Kidney capillary endothelial cell (primary cell): ENCODE data around the gene DPP6.

Experiments used
- DNase-seq: peaks from one replicate; pipeline ENCODE4 v3.0.0-alpha.2; 2018; ENCODE audit warnings: low spot score

Gene DPP6

DNA sequence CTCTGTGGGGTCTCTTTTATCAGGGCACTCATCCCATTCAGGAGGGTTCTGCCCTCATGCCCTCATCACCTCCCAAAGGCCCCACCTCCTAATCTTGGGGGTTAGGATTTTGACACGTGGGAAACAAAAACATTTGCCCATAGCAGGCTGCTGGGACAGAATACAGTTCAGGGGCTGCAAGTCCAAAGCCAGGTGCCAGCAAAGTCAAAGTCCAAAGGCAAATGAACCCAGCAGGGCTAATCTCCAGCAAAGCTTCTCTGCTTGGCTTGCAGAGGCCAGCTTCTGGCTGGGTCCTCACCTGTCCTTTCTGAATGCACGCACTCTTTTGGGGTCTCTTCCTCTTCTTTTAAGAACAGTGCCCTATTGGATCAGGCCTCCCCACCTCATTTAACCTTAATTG, 359.9 kb downstream of the DPP6 start:
- no peak for DNase-seq

DNA sequence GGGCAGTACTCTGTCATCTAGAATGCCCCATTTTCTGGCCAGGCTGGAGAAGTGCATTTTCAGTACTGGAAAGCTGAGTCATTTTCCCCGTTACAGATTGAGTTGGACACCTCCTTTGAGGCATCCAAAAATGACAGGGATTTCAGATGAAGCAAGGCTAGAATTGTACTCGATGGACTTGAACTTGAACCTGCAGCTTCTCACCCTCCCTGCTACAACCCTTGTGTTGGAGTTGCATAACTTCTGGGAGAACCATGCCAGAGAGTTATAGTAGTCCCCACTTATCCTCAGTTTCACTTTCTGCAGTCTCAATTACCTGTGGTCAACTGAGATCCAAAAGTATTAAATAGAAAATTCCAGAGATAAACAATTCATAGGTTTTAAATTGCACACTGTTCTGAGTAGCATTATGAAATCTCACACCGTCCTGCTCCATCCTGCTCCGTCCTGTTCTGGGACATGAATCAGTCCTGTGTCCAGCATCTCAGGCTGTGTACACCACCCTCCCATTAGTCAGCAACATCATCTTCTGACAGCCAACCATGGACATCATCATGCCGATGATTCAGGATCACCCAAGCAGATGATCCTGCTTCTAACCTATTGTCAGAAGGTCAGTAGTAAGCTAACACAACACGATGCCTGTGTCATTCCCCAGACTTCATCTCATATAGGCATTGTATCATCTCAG, 363.7 kb downstream of the DPP6 start:
- no peak for DNase-seq

DNA sequence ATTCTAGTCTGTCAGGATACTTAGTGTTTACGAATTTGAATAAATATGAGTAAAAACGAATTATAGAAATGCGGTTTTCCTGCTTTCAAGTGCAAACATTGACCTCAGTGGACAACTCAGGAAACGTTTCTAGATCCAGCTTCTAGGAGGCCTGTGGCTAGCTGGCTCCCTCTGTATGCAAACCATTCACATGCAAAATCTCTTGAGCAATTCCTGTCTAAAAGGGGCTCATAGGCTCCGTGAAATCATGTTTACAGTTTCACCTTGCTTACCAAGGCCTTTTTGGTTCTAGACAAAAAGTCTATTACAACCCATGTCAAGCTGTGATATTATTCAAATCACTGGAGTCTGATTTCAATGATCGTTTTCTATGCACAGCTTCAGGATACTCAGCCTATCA, 364.5 kb downstream of the DPP6 start:
- no peak for DNase-seq

DNA sequence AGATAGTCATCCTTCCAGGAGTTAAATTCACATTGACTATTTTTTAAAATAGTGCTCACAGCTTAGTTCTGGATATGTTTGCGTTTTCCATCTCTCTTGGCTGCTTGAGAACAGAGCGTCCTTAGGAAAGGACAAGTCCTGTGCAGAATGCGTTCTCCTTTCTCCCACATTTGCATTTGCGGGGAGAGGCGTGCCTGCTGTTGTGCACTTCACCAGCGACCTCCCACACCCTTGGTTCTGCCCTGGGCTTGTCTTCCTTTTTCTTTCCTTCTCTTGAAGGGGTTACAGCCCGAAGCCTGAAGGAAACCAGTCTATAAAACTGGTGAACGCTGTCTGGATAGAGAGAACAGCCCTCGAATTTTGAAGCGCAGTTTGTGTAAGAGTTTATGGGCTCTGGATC, 367.1 kb downstream of the DPP6 start:
- no peak for DNase-seq

DNA sequence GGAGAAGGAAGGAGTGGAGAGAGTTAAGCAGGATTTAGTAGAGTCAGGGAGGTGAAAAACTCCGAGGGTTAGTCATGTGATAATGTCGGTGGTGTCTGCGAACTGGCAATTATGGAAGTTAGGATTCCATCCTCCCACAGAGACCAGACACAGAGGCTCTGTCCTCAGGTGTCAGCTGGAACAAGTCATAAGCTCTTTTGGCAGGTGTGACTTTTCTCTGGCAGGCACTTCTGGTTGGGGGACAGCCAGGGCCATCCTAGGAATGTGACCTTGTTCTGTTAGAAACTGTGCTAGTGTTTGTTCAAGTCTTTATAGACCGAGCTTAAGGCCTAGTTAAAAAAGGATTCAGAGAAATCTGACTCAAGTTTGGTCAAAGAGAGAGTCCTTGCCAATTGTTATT, 371.0 kb downstream of the DPP6 start:
- DNase-seq = no peak

DNA sequence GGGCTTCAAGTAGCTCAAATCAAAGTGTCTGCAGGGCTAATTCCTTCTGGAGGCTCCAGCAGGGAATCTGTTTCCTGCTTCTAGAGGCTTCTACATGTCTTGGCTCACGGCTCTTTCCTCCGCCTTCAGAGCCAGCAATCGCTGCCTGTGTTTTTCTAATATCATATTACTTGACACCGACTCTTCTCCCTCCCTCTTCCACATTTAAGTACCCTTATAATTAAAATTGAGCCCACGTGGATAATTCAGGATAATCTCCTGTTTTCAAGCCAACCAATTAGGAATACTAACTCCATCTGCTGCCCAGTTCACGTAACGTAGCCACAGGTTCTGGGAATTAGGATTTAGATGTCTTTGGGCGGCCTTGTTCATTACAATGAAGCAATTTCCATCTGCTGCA, 372.2 kb downstream of the DPP6 start:
- DNase-seq = no peak

DNA sequence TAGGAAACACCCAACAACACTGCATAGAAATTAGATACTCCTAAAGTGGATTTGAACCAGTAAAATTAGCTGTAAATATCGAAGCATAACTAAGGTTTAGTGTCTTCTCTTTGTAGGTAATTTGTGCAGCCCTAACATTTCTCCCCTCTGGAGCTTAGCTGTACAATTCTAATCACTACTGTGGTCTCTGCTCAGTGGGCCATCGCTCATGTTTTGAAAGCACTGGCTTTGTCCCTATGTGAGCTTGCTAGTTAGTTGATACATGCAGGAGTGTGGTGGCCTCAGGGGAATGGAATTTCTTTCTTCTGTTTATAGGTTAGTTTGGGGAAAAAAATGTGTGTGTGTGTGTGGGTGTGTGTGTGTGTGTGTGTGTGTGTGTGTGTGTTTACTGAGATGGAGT, 373.1 kb downstream of the DPP6 start:
- no peak for DNase-seq

DNA sequence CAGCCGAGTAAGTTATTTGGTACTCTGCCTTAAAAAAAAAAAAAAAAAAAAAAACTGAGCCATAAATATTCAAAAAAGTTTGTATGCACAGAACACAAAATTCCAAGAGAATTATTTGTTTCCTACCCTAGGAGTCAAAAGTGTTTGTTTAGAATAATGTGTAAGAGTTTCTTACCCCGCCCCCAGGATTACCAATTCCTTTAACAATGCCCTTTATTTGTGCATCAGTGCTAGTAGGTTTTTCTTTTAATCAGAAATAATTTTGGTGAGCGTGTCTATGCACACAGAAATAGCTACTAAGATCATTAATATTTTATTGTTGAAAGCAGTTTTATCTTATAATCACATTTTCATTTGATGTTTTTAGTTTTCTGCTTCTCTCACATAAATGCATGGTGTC, 374.6 kb downstream of the DPP6 start:
- no peak for DNase-seq

DNA sequence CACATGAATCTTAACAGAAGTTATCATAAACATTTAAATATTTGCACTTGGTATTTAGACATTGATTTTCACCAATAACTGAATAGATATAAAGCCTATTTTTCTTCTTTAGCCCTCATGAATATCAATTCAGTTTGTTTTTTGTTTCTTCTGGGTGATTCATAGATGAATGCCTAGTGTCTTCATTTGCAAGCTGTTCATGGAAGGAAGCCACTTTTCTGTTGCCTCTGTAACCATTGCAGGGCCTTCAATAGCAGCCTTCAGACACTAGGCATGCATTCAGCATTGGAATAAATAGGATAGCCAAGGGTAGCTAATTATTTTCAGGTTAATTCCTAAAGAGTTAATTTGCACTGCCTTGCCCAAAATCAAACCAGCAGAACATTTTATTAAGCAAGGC, 375.3 kb downstream of the DPP6 start:
- DNase-seq = no peak

DNA sequence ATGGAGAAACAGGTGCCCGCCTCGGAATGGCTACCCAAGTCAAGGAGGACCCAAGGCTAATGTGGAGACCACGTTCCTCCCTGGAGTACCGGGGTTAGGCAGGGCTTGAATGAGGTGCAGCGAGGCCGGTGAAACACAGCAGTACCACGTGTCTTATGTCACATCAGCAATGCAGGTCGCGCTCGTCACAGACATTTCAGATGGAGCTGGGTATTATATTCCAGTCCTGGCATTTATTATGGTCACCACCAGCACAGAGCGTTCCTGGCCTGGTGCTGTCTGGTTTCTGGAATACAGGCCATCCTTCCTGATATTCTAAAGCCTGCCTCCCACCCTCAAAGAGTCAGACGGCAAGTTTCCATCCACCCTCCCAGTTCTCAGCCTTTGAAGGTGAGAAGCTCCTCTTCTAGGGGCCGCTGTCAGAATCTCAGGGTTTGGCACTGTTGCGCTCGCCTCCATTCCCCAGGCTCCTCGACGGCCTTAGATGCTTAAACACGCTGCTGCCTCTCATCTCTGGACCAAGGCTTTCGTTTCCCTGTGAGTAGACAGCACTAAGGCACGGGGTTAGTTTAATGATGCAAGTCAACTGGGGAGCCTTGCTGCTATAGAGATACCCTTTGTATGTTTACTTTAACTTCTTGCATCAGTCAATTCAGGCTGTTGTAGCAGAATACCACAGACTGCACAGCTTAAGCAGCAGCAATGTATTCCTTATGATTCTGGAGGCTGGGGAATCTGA, 377.6 kb downstream of the DPP6 start:
- DNase-seq = no peak

DNA sequence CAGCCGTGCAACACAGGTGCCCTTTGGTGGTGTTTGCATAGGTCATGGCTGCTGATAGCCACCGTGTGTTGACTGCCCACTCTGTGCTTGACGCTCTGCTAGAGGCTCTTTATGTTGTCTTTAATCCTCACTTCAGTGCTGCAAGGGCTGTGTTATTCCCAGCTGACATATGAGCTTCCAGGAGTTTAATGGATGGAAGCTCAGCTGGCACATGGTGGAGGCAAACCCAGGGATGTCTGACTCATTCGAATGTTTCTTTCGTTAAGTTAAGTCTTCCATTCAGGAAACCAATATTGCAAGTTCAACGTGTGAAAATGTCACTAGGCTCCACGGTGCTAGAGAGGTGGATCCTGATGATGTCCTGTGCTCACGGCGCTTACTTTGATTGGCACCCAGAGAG, 378.4 kb downstream of the DPP6 start:
- no peak for DNase-seq

DNA sequence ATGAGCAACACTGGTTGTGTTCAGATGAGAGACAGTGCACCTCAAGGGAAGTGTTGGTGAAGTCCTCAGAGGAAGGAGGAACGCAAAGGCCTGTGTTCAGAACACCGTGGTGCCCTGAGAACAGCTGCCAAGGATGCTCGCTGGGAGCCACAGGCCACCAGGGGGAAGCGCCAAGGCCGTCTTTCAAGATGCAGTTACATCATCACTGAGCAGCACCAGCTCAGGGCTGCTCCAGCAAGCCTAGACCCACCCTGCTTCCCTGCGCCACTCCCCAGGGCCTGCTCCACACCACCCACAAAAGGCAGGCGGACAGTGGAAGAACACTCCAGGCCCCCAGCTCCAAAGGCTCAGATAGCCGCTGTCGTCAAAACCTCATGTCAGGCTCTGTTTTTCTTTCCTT, 378.8 kb downstream of the DPP6 start:
- DNase-seq = no peak

DNA sequence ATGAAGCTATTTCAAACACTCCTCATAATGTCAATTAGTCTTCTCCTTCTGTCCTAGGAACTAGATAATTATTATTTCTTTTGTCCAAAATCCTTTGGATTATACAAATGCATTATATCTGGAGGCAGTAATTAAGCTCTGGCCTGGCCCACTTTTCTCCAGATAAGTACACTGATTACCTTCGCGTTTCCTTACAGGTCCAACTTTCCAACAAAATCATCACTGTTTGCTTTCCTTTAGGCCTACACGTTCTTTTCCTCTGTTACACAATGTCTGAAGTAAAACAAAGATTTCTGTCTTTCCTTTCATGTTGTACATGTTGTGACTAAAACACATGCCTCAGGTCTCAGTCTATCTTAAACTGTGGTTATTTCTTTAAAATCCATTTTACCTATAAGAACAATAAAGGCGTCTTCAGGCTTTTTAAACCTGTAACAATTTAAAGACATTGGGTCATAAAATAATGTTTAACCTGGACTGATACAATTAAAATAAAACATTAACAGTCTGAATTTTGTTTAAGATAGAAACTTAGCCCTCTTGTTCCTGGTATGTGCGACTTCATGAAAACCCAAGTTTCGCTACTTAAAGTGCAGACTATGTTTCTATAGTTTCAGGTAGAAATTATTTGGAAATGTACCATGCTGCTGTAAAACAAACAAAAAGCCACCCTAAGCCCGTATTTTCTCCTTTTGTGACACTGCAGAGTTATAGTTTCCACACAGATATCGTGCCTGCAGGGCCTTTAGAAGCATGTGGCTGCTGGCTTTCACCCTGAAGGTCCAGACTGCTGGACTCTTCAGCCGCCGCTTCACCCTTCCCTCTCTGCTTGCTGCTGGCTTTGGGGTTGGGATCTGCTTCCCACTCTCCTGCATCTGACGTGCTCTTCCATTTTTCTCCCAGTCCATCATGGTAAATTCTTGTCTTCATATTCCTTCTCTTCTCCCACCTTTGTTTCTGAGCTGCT, 381.7 kb downstream of the DPP6 start:
- DNase-seq = no peak

DNA sequence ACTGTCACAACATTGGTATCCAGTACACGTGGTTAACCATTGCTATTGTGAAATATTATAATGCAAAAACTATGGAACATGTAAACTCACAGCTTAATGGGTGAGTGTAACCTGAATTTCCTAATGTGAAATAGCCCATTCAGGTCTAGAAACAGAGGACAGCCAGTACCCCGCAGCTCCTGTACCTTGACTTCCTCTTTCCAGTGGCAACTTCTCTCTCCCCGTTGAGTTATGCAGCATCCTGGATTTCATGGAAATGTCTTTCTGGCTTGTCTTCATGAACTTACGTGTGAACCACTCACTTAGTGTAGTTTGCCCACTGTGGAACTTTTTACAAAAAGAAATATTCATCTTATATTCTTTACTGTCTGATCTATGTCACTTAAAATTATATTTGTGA, 384.4 kb downstream of the DPP6 start:
- no peak for DNase-seq

DNA sequence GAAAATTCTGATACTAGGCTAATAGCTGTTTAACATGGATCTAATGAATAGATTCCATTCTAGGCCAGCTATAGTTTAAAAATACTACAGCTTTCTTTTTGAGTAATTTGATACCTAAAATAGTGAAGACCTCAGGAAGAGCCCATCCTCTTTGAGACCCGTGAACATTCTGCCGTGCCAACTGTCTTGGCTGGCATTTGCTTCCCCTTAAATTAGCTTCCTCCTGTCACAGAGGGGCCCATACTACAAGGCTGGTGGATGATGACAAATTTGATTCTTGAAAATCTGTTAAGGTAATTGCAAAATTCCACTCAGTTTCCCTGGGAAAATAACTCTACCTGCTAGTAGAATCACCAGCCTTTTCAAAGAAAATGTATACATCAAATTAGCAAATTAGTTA, 385.0 kb downstream of the DPP6 start:
- no peak for DNase-seq

DNA sequence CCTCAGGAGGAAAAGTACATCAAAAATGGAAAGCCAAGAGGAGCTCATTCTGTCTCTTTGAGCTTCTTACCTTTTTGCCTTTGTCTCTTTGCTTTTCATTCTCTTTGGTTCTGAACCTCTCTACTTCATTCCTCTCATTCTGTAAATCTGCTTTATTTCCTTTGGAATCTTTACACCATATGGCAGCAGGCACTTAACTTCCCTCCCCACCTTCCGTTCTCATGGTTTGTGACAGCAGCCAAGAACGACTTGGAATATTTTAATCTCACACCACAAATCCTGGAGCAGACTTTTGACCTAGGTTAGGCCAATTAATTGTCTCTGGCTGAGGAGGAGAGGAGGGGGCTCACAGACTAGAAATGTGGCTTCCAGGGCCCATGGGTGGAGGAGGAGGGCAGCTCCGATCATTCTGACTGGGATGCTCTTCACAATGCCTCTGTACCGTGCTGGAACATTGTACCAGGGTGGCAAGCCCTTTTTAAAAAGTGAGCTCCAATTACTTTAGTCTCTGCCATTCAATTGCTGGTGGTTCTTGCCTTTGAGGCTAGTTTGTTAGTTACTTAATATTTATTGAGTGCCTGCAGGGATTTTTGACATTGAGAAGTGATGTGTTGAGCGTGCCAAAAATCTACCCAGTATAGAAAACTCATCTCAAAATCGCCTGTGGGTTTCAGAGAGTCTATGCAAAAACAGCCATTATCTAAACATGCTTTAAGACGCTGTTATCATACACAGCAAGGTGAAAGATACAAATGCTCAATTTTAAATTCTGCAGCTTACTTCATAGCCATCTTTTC, 386.6 kb downstream of the DPP6 start:
- DNase-seq = no peak

DNA sequence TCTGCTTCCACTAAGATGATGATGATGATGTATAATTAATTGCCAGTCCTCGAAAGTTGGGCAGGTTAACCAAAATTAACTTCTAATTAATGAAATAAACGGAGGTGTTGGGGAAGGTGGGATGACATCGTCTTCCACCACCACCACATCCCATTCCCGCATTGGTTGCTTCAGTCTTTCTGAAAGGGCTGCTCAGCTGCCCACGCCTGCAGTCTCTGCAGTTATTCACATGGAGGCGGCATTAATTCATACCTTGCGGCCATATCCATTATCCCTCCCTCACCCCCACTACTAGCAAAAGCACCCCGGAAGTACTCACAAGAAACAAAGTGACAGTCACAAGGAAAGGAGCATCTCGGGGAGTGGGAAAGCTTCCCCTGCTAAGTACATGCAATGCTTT, 387.9 kb downstream of the DPP6 start:
- no peak for DNase-seq

DNA sequence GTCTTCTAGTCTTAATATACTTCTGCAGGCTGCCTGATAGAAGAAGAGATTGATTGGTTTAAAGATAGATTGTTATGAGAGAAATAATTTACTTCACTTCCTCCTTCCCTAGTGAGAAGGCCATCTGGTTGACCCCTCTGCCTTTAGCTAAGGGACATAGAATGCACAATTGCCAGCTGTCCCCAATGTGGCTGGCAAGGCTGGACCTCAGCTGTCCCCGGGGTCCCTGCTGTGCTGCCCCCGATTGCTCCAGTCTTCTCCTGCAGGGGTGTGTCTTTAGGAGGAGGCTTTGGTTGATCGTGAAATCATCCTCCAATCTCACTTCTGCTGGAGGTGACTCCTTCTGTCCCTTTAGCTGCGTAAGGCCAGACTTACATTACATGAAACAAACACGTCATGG, 388.5 kb downstream of the DPP6 start:
- no peak for DNase-seq

DNA sequence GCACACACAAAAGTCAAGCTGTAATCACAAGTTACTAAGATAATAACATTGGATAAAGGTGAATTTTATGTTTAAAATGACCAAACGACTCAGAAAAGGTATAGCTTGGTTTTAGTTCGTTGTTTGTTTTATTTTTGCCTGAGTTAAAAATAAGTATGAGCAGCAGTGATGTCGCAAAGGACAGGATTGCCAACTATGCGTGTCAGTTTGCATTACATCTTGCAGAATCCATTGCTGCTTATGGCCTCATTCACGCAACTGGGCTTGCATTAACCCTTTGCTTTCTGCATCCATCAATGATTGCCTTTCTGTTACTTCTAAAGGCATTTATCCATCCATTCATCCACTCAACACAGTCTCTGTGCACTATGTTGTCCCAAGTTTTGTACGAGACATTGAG, 389.6 kb downstream of the DPP6 start:
- no peak for DNase-seq

DNA sequence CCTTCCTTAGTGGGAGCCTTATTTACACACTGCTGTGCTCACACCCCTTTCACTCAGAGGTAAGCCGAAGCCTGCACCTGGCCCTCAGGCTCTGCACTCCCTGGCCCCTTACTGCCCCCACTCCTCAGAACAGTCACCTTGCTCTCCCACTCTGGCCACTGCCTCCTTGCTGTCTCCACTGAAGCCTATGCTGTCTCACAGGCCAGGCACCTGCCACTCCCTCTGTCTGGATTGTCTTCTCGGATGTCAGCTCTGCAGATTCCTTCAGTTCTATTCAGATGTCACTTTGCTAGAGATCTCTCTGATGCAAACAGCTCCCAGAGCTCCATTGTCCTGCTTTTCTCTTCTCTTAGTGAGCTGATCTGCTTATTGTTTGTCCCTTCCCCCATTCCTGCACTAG, 390.7 kb downstream of the DPP6 start:
- no peak for DNase-seq

DNA sequence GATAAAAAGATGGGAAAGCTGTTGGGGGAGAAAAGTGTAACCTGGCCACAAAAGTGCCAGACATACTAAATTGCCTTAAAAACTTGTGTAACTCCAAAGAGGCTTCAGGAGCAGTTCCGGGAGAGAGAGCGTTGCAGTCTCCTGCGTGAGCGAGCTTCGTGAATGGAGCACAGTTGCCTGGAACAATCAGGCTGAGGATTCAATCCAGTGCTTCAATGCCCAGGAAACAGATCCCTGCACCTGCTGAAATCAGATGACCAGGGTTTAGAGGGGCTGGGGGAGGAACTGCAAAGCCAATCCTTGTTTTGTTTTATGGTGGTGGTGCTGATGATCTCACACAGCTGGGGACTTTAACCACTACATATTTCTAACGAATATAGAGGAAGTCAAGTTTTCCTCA, 398.3 kb downstream of the DPP6 start:
- no peak for DNase-seq
